ENCODE data around the gene TRPC4AP.

DNA sequence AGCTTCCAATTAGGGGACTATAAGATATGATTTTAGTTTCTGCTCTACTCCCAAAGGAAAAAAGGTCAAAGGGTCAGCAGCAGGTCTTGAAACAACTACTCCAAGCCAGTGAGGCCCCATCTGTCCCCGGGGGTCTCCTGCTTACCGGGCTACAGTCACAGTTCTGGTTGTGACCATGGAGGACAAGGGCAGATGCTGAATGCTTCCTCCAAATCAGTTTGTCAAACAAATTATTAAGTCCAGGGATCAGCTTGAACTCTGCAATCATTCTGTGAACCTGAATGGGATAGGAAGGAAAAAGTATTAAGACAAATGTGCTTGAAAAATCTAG lies 76.8 kb downstream of the TRPC4AP start:
- TF ChIP-seq ZNF274 (IDR thresholded peaks at IDR 0.05; ENCODE audit: low read depth, low read length) (no peak), YY1 (IDR thresholded peaks at IDR 0.05; ENCODE audit: insufficient read depth, insufficient read length) (no peak), SUZ12 (IDR thresholded peaks at IDR 0.05; ENCODE audit: extremely low read depth, insufficient read depth, insufficient read length) (no peak)

Measured in NT2/D1 (cell line).